Uterus (tissue), 4 donors: ENCODE data around the gene ZNF599. TPM values are rescaled to one million over a fixed set of nuclear protein-coding genes. Genes with fewer than 3 reads are reported as not detected.

Source experiments
- DNase-seq, 2 donors: peaks; one replicate each; pipeline ENCODE4 v3.0.0-alpha.2; 2019 to 2020
- H3K27ac ChIP-seq, 2 donors: fragments of 200-600 bp; sonication (generic); 1 replicate in 1 of 2; 2 replicates in 1 of 2; pipeline ENCODE4 v1.5.1; 2016 to 2018
- H3K27me3 ChIP-seq, 2 donors: fragments of 200-600 bp; sonication (generic); one replicate each; pipeline ENCODE4 v1.5.1; 2018 to 2019; ENCODE audit warnings: control low read depth in 1 of 2
- H3K36me3 ChIP-seq, 2 donors: fragments of 200-600 bp; sonication (generic); one replicate each; pipeline ENCODE4 v1.5.1; 2019; ENCODE audit warnings: control low read depth in 1 of 2
- H3K4me1 ChIP-seq, 2 donors: fragments of 200-600 bp; sonication (generic); one replicate each; pipeline ENCODE4 v1.5.1; 2018 to 2019; ENCODE audit warnings: control low read depth in 1 of 2
- H3K4me3 ChIP-seq, 2 donors: fragments of 200-600 bp; sonication (generic); 1 replicate in 1 of 2; 2 replicates in 1 of 2; pipeline ENCODE4 v1.5.1; 2018 to 2019; ENCODE audit warnings: mild to moderate bottlenecking in 1 of 2
- H3K9me3 ChIP-seq, 2 donors: fragments of 200-600 bp; sonication (generic); one replicate each; pipeline ENCODE4 v1.5.1; 2019; ENCODE audit warnings: control low read depth in 1 of 2
- CTCF ChIP-seq, 4 experiments: fragments of 200-600 bp in 2 of 4; fragments of 450-650 bp in 2 of 4; sonication (generic) in 2 of 4; IDR thresholded peaks; one replicate each; pipeline ENCODE4 v1.5.1; 2016 to 2019; ENCODE audit warnings: antibody characterized with exemption in 4 of 4, mild to moderate bottlenecking in 2 of 4, moderate library complexity in 1 of 4
- POLR2A ChIP-seq, 2 donors: fragments of 450-650 bp; IDR thresholded peaks; one replicate each; pipeline ENCODE4 v1.6.1; 2016; ENCODE audit warnings: antibody characterized with exemption in 2 of 2, mild to moderate bottlenecking in 1 of 2, moderate library complexity in 1 of 2
- intact Hi-C: fragments of 100-400 bp; cut with DNase I; formaldehyde crosslinking; loops from one replicate; pipeline ENCODE4 v1.15.1; 2023; ENCODE audit warnings: low total_unique reads
- total RNA-seq, 4 donors: library from RNA; depleted of rRNA in 3 of 4; stranded (reverse); fragments of >200 nt in 3 of 4; gene quantifications; one replicate each; pipeline versions ENCODE4 v1.1.0 to v1.2.4, GENCODE V29; 2014 to 2023
- donor health status: DM: yes; HTN: yes; CAD: no.

ZNF599 gene
- total RNA-seq, 4 donors from 2014 or later, result 1.3 to 15.6 (median 12.1) TPM

- TF ChIP-seq CTCF (IDR thresholded peaks at IDR 0.05) (no peak), POLR2A (IDR thresholded peaks at IDR 0.05) (no peak)
- peak overlapping the region; percentile 95 to 97 for H3K27ac ChIP-seq
- intact Hi-C loops, result no loop called here
- DNase-seq, result no peak
- H3K36me3 ChIP-seq, result no peaks in the 10 kb centered on the region
- H3K4me1 ChIP-seq, result peaks cover 0 to 10% of the 10 kb centered on the region in 2 donors
- peak overlapping the region; percentile 65 to 90 for H3K4me3 ChIP-seq
- H3K27me3 ChIP-seq, result no peaks in the 10 kb centered on the region
- H3K9me3 ChIP-seq, result no peaks in the 10 kb centered on the region
Observed at GRCh38 chr19:34734537-34735103, 38.4 kb downstream of the ZNF599 start.

- intact Hi-C loops, result no loop called here
- H3K4me1 ChIP-seq, result peaks cover 0 to 10% of the 10 kb centered on the region in 2 donors
Observed at GRCh38 chr19:34733746-34734536, 39.1 kb downstream of the ZNF599 start, which contains the start of gene ZNF181. ZNF181 (plus strand) TSS chr19:34734243; CDS start chr19:34735038, 795 bp downstream.

GRCh38 chr19:34733266-34733745, 39.7 kb downstream of the ZNF599 start:
- Histone ChIP-seq H3K4me1 (peaks cover 0 to 10% of the 10 kb centered on the region in 2 donors), H3K27me3 (no peaks in the 10 kb centered on the region), H3K9me3 (no peaks in the 10 kb centered on the region), H3K36me3 (no peaks in the 10 kb centered on the region), H3K4me3 (peak overlapping the region; percentile 65 to 90), H3K27ac (peak overlapping the region; percentile 95 to 97)
- DNase-seq, result peak in 1 of 2 donors; percentile 48
- TF ChIP-seq CTCF (IDR thresholded peaks at IDR 0.05) (no peak), POLR2A (IDR thresholded peaks at IDR 0.05) (peak in 1 of 2 donors; percentile 18)
- intact Hi-C loops, result no loop called here

More at GRCh38 chr19:34733746-34734536, 39.1 kb downstream of the ZNF599 start, which contains the start of gene ZNF181:
- no peaks in the 10 kb centered on the region for H3K9me3 ChIP-seq
- TF ChIP-seq CTCF (IDR thresholded peaks at IDR 0.05) (peak in 1 of 4 experiments; percentile 13), POLR2A (IDR thresholded peaks at IDR 0.05) (peak; percentile 24 to 50)
- H3K27ac ChIP-seq, result peak within 1 kb of the TSS; percentile 95 to 97
- no peaks in the 10 kb centered on the region for H3K36me3 ChIP-seq
- no peaks in the 10 kb centered on the region for H3K27me3 ChIP-seq
- peak; percentile 83 to 85 for DNase-seq
- peak within 1 kb of the TSS; percentile 65 to 90 for H3K4me3 ChIP-seq

GRCh38 chr19:34732612-34733211, 40.3 kb downstream of the ZNF599 start:
- H3K9me3 ChIP-seq, result no peaks in the 10 kb centered on the region
- no peaks in the 10 kb centered on the region for H3K27me3 ChIP-seq
- H3K4me3 ChIP-seq, result peak overlapping the region; percentile 65 to 90
- TF ChIP-seq POLR2A (IDR thresholded peaks at IDR 0.05) (no peak), CTCF (IDR thresholded peaks at IDR 0.05) (no peak)
- peak; percentile 13 to 28 for DNase-seq
- H3K36me3 ChIP-seq, result no peaks in the 10 kb centered on the region
- intact Hi-C loops, result no loop called here
- H3K4me1 ChIP-seq, result peaks cover 0 to 10% of the 10 kb centered on the region in 2 donors
- H3K27ac ChIP-seq, result peak overlapping the region; percentile 95 to 97
